Hepatocyte (in vitro differentiated cells): ENCODE results near the gene BCL11A. TPM values are rescaled to one million over a fixed set of nuclear protein-coding genes. Genes with fewer than 3 reads are reported as not detected.

ENCODE experiments used
- DNase-seq: peaks from one replicate; pipeline ENCODE4 v3.0.0-alpha.2; 2016; ENCODE audit warnings: low spot score
- H2AFZ ChIP-seq: fragments of 200-600 bp; sonication (generic); 2 replicates; pipeline ENCODE4 v1.6.0; 2016; ENCODE audit warnings: antibody characterized with exemption, mild to moderate bottlenecking
- H3K27ac ChIP-seq: fragments of 200-600 bp; sonication (generic); 2 replicates; pipeline ENCODE4 v1.5.1; 2016; ENCODE audit warnings: mild to moderate bottlenecking
- H3K27me3 ChIP-seq: fragments of 200-600 bp; sonication (generic); 2 replicates; pipeline ENCODE4 v1.6.1; 2016
- H3K36me3 ChIP-seq: fragments of 200-600 bp; sonication (generic); replicated peaks from 2 replicates; pipeline ENCODE4 v1.5.1; 2016; ENCODE audit warnings: low read depth; ENCODE audit not compliant: insufficient read depth
- H3K4me1 ChIP-seq: fragments of 200-600 bp; sonication (generic); 2 replicates; pipeline ENCODE4 v1.5.1; 2016; ENCODE audit warnings: mild to moderate bottlenecking, moderate library complexity; ENCODE audit not compliant: insufficient read depth
- H3K4me2 ChIP-seq: fragments of 200-600 bp; sonication (generic); 2 replicates; pipeline ENCODE4 v1.6.0; 2016
- H3K4me3 ChIP-seq: fragments of 200-600 bp; sonication (generic); 2 replicates; pipeline ENCODE4 v1.5.1; 2016; ENCODE audit warnings: mild to moderate bottlenecking
- H3K79me2 ChIP-seq: fragments of 200-600 bp; sonication (generic); 2 replicates; pipeline ENCODE4 v1.6.0; 2017; ENCODE audit warnings: mild to moderate bottlenecking
- H3K9me2 ChIP-seq: fragments of 200-600 bp; sonication (generic); replicated peaks from 2 replicates; pipeline ENCODE4 v1.6.0; 2017; ENCODE audit warnings: mild to moderate bottlenecking; ENCODE audit not compliant: insufficient read depth
- H3K9me3 ChIP-seq: fragments of 200-600 bp; sonication (generic); 2 replicates; pipeline ENCODE4 v1.5.1; 2016; ENCODE audit warnings: low read depth, mild to moderate bottlenecking
- H4K20me1 ChIP-seq: fragments of 200-600 bp; sonication (generic); 2 replicates; pipeline ENCODE4 v1.6.0; 2016; ENCODE audit warnings: mild to moderate bottlenecking; ENCODE audit not compliant: insufficient read depth, poor library complexity, severe bottlenecking
- CTCF ChIP-seq: fragments of 200-600 bp; sonication (generic); IDR thresholded peaks from 2 replicates; pipeline ENCODE4 v1.5.1; 2016; ENCODE audit warnings: antibody characterized with exemption, mild to moderate bottlenecking; ENCODE audit not compliant: poor library complexity
- EZH2 ChIP-seq: fragments of 200-600 bp; sonication (generic); IDR thresholded peaks from 2 replicates; pipeline ENCODE4 v1.6.1; 2016; ENCODE audit warnings: antibody characterized with exemption, mild to moderate bottlenecking, borderline replicate concordance
- EZH2phosphoT487 ChIP-seq: fragments of 200-600 bp; sonication (generic); IDR thresholded peaks from one replicate; pipeline ENCODE4 v1.6.1; 2018; ENCODE audit warnings: antibody characterized with exemption, mild to moderate bottlenecking, low read depth, moderate library complexity; ENCODE audit not compliant: unreplicated experiment, severe bottlenecking
- WGBS: methylation state at CpG from one replicate; pipeline ENCODE4 v1.1.6; 2016; ENCODE audit warnings: low lambda C conversion rate; ENCODE audit errors: missing lambda C conversion rate; 5-methylcytosine and 5-hydroxymethylcytosine counted together
- polyA plus RNA-seq: library from polyadenylated mRNA; unstranded; fragments of >200 nt; fragmentation: Nextera tagmentation; extraction: Ambion mirVana; gene quantifications from 2 replicates; pipeline ENCODE4 v1.2.1, GENCODE V29; 2016
- total RNA-seq: library from RNA; depleted of rRNA; stranded (reverse); fragments of >200 nt; gene quantifications from 2 replicates; pipeline ENCODE4 v1.2.3, GENCODE V29; 2014

The BCL11A gene
- total and polyA plus RNA-seq, 2 experiments from 2014 or later, result 14.4 to 22.6 TPM

- Histone ChIP-seq H3K79me2 (no peaks in the 10 kb centered on the region), H3K4me3 (no peak overlapping the region), H3K4me2 (no peak overlapping the region), H4K20me1 (no peaks in the 10 kb centered on the region), H3K27ac (no peak overlapping the region), H3K27me3 (no peaks in the 10 kb centered on the region), H2AFZ (no peak overlapping the region), H3K4me1 (peaks cover 9% of the 10 kb centered on the region), H3K9me2 (no peaks in the 10 kb centered on the region), H3K9me3 (no peaks in the 10 kb centered on the region), H3K36me3 (no peaks in the 10 kb centered on the region)
- 70% methylated on average over 7 of the region's 7 CpGs for WGBS
- TF ChIP-seq EZH2phosphoT487 (no peak), CTCF (no peak), EZH2 (no peak)
- DNase-seq, result no peak
Observed at GRCh38 chr2:60437080-60437696, 116.3 kb downstream of the BCL11A start.

GRCh38 chr2:60433018-60433596 lies 120.3 kb downstream of the BCL11A start:
- H3K4me1 ChIP-seq, result peaks cover 9% of the 10 kb centered on the region
- H3K9me2 ChIP-seq, result no peaks in the 10 kb centered on the region
- H3K27ac ChIP-seq, result no peak overlapping the region
- H3K4me2 ChIP-seq, result no peak overlapping the region
- H2AFZ ChIP-seq, result no peak overlapping the region
- 76% methylated on average over 5 of the region's 5 CpGs for WGBS
- H3K27me3 ChIP-seq, result no peaks in the 10 kb centered on the region
- H3K4me3 ChIP-seq, result no peak overlapping the region
- no peaks in the 10 kb centered on the region for H3K79me2 ChIP-seq
- no peaks in the 10 kb centered on the region for H4K20me1 ChIP-seq
- TF ChIP-seq EZH2 (no peak), EZH2phosphoT487 (no peak), CTCF (no peak)
- H3K9me3 ChIP-seq, result no peaks in the 10 kb centered on the region
- no peaks in the 10 kb centered on the region for H3K36me3 ChIP-seq
- no peak for DNase-seq

GRCh38 chr2:60432035-60432601 lies 121.3 kb downstream of the BCL11A start:
- TF ChIP-seq CTCF, result no peak
- no peak for TF ChIP-seq EZH2
- no peak for TF ChIP-seq EZH2phosphoT487
- Histone ChIP-seq H4K20me1 (no peaks in the 10 kb centered on the region), H3K9me2 (no peaks in the 10 kb centered on the region), H3K4me3 (no peak overlapping the region), H2AFZ (no peak overlapping the region), H3K9me3 (no peaks in the 10 kb centered on the region), H3K79me2 (no peaks in the 10 kb centered on the region), H3K4me1 (peaks cover 9% of the 10 kb centered on the region), H3K27me3 (no peaks in the 10 kb centered on the region), H3K27ac (no peak overlapping the region), H3K4me2 (no peak overlapping the region), H3K36me3 (no peaks in the 10 kb centered on the region)
- DNase-seq, result no peak
- WGBS, result 83% methylated on average over 8 of the region's 8 CpGs
